Heart right ventricle (tissue), 16 donors: ENCODE results near the gene ASB14. TPM values are rescaled to one million over a fixed set of nuclear protein-coding genes. Genes with fewer than 3 reads are reported as not detected.
A peak's percentile ranks its signal among the peaks of the same experiment; 100 is the strongest.
"Not testable (repeated sequence)": the region's sequence is repeated elsewhere in the genome, so short reads cannot be mapped to it uniquely, and the experiment has no call there.

Experiments
- ATAC-seq, 8 donors: fragments of 200-7000 bp; cut with Tn5 transposase; one replicate each; pipeline ENCODE4 v1.9.1; 2020; ENCODE audit warnings: mild to moderate bottlenecking in 8 of 8, moderate library complexity in 8 of 8, moderate number of reproducible peaks in 1 of 8
- DNase-seq, 2 donors: peaks; one replicate each; pipeline ENCODE4 v3.0.0-alpha.2; 2020
- H3K27ac ChIP-seq, 10 donors: fragments of 200-600 bp; sonication (generic) in 2 of 10; one replicate each; pipeline versions ENCODE4 v1.5.0 to v1.8.0; 2020 to 2022; ENCODE audit warnings: mild to moderate bottlenecking in 3 of 10
- H3K27me3 ChIP-seq, 7 donors: fragments of 200-600 bp; one replicate each; pipeline ENCODE4 v1.8.0; 2021 to 2022; ENCODE audit warnings: mild to moderate bottlenecking in 2 of 7
- H3K36me3 ChIP-seq, 9 donors: fragments of 200-600 bp; sonication (generic) in 1 of 9; one replicate each; pipeline versions ENCODE4 v1.5.0 to v1.8.0; 2020 to 2022; ENCODE audit warnings: mild to moderate bottlenecking in 2 of 9
- H3K4me1 ChIP-seq, 9 donors: fragments of 200-600 bp; sonication (generic) in 1 of 9; one replicate each; pipeline versions ENCODE4 v1.5.0 to v1.8.0; 2020 to 2022; ENCODE audit warnings: mild to moderate bottlenecking in 4 of 9
- H3K4me3 ChIP-seq, 10 donors: fragments of 200-600 bp; sonication (generic) in 2 of 10; one replicate each; pipeline versions ENCODE4 v1.5.0 to v1.8.0; 2020 to 2022; ENCODE audit warnings: mild to moderate bottlenecking in 7 of 10, moderate library complexity in 2 of 10
- H3K9me3 ChIP-seq, 11 donors: fragments of 200-600 bp in 10 of 11; sonication (generic) in 2 of 11; one replicate each; pipeline versions ENCODE4 v1.5.0 to v1.8.0; 2013 to 2022; ENCODE audit warnings: mild to moderate bottlenecking in 2 of 11, control low read depth in 1 of 11, moderate library complexity in 1 of 11
- CTCF ChIP-seq, 9 donors: fragments of 200-600 bp; sonication (generic) in 2 of 9; IDR thresholded peaks; one replicate each; pipeline versions ENCODE4 v1.5.0 to v1.8.0; 2021 to 2022; ENCODE audit warnings: antibody characterized with exemption in 9 of 9, mild to moderate bottlenecking in 5 of 9, moderate library complexity in 1 of 9
- WGBS, 2 donors: extraction: QIAGEN DNeasy Blood & Tissue Kit; methylation state at CpG; one replicate each; pipeline ENCODE4 v1.1.7; 2013; ENCODE audit warnings: inconsistent platforms in 1 of 2; 5-methylcytosine and 5-hydroxymethylcytosine counted together
- intact Hi-C, 10 donors: fragments of 100-400 bp; cut with DNase I; formaldehyde crosslinking; loops; one replicate each; pipeline versions ENCODE4 v1.11.1 to v1.14.2; 2022
- long read RNA-seq, 3 donors: library from polyadenylated mRNA; unstranded; transcript quantifications; one replicate each; pipeline ENCODE4 v2.0.0, GENCODE V29; 2020 to 2021
- polyA plus RNA-seq, 2 donors: library from polyadenylated mRNA; stranded (reverse); fragments of 200-250 nt; gene quantifications; one replicate each; pipeline ENCODE4 v1.2.3, GENCODE V29; 2013
- total RNA-seq, 10 donors: library from RNA; stranded (reverse); fragmentation: NEBNext Ultra II Directional in 3 of 10; extraction: Animal tissue kit (Norgen Biotek cat#: 25700) in 3 of 10; gene quantifications; one replicate each; pipeline versions ENCODE4 v1.2.1 to v1.2.4, GENCODE V29; 2021 to 2023
- donor health status: Arrhythmogenic right ventricular cardiomyopathy.
- donor health status: ischemic (EF 13 %, LVEDD 7.1; RV severe dilation, severe dysfunction).
- donor health status: healthy with polysubstance abuse.
- donor health status: DM: no; HTN: yes; CAD: no.
- donor health status: DM: no; HTN: no; CAD: no.
- donor health status: ischemic (EF 25% LVEDD 6.9; RV normal size, moderate dysfunction).
- donor health status: ischemic (EF 25% LVEDD 5.7; RV mildly dilated, moderate dysfunction).
- donor health status: healthy.
- donor health status: DM: yes; HTN: yes; CAD: no.
- donor health status: Ischemic cardiomyopathy.
- donor health status: ischemic (EF 35%, LVEDD 5.7; RV mildly dilated, moderate dysfunction).
- donor health status: nonischemic (EF 11% LVEDD 7.7; RV severe dilation, severe dysfunction).
- donor health status: DM: yes; HTN: yes; CAD: no.
- donor health status: PGD.
- donor health status: ischemic (EF 29% LVEDD 5.4; RV normal size, mild dysfunction).
- donor health status: nonischemic (EF 23%, LVEDD 6.1; RV moderate dilation, normal function).

Gene ASB14
- 10 to 100 TPM in 5 of 10 donors, 1 to 10 TPM in 5; 1.9 to 26.2 (median 9.7) TPM for total RNA-seq
- 1 to 10 TPM in 1 of 2 donors, under 1 TPM in 1; 0.01 to 2.5 TPM for polyA plus RNA-seq
- long read RNA-seq, donor 1, partial matches to known transcripts, result 5 of 8 reads
- long read RNA-seq, donor 1, other reads (novel, unspliced or antisense), result 3 of 8 reads
- long read RNA-seq, donor 2, partial matches to known transcripts, result 21 of 30 reads
- long read RNA-seq, donor 2, other reads (novel, unspliced or antisense), result 9 of 30 reads
- long read RNA-seq, donor 3, partial matches to known transcripts, result 1 of 5 reads
- long read RNA-seq, donor 3, other reads (novel, unspliced or antisense), result 4 of 5 reads

GRCh38 chr3:57292159-57292896 lies at the start of gene ASB14:
Gene ASB14 (minus strand): TSS chr3:57292685. CDS start chr3:57292033, 652 bp downstream.
- H3K27me3 ChIP-seq, result peaks cover 0 to 3% (median 0%) of the 10 kb centered on the region in 7 donors
- intact Hi-C loops, result no loop called here
- H3K36me3 ChIP-seq, result peaks cover 0 to 14% (median 0%) of the 10 kb centered on the region in 9 donors
- peak within 1 kb of the TSS in 7 of 10 donors; percentile 28 to 71 (median 61) for H3K27ac ChIP-seq
- TF ChIP-seq CTCF (IDR thresholded peaks at IDR 0.05), result no peak
- no peaks in the 10 kb centered on the region for H3K9me3 ChIP-seq
- H3K4me1 ChIP-seq, result peaks cover 0 to 7% (median 0%) of the 10 kb centered on the region in 9 donors
- no peak for DNase-seq
- 45 to 56% methylated on average over 1 of the region's 1 CpG for WGBS, 2 donors
- peak within 1 kb of the TSS in 7 of 10 donors; percentile 5 to 42 (median 37) for H3K4me3 ChIP-seq
- ATAC-seq, result peak in 5 of 8 donors; percentile 52 to 81 (median 78)

GRCh38 chr3:57339071-57339642 lies 46.7 kb upstream of the ASB14 start:
- DNase-seq, ATAC-seq, H3K4me1 ChIP-seq, H3K9me3 ChIP-seq, H3K27ac ChIP-seq, H3K4me3 ChIP-seq, intact Hi-C loops, H3K27me3 ChIP-seq, H3K36me3 ChIP-seq: not testable (repeated sequence)
- 31 to 44% methylated on average over 3 to 6 of the region's 7 CpGs for WGBS, 2 donors

- intact Hi-C loops, H3K36me3 ChIP-seq, H3K27me3 ChIP-seq, H3K4me3 ChIP-seq, ATAC-seq, H3K4me1 ChIP-seq, H3K9me3 ChIP-seq, DNase-seq, H3K27ac ChIP-seq: not testable (repeated sequence)
- 94 to 98% methylated on average over 39 to 40 of the region's 40 CpGs for WGBS, 2 donors
These were observed 46.0 kb upstream of the ASB14 start for GRCh38 chr3:57338272-57339070.

- no peak for ATAC-seq
- H3K9me3 ChIP-seq, result no peaks in the 10 kb centered on the region
- H3K36me3 ChIP-seq, result no peaks in the 10 kb centered on the region
- no peak for TF ChIP-seq CTCF (IDR thresholded peaks at IDR 0.05)
- H3K27ac ChIP-seq, result no peak overlapping the region
- intact Hi-C loops, result no loop called here
- no peak overlapping the region for H3K4me3 ChIP-seq
- H3K4me1 ChIP-seq, result peaks cover 0 to 6% (median 0%) of the 10 kb centered on the region in 9 donors
- H3K27me3 ChIP-seq, result peaks cover 0 to 5% (median 0%) of the 10 kb centered on the region in 7 donors
- no peak for DNase-seq
- WGBS, 2 donors, result 88 to 91% methylated on average over 5 of the region's 5 CpGs
These were observed 42.9 kb upstream of the ASB14 start for GRCh38 chr3:57335283-57335938.
